SK-N-SH treated with all-trans-retinoic acid at 6 μM for 48 hours (cell line): ENCODE results near the gene PLTP.

Experiments used
- ATAC-seq: fragments of 200-7000 bp; cut with Tn5 transposase; 3 replicates; pipeline ENCODE4 v1.9.1; 2020; ENCODE audit warnings: mild to moderate bottlenecking, moderate library complexity
- ARNTL ChIP-seq: fragments of 450-650 bp; formaldehyde crosslinking; IDR thresholded peaks from 2 replicates; pipeline ENCODE4 v1.5.0; 2020; ENCODE audit warnings: low read depth, mild to moderate bottlenecking, moderate library complexity, borderline replicate concordance
- BACH2 ChIP-seq: fragments of 250-450 bp; sonication (Bioruptor Pico); IDR thresholded peaks from 2 replicates; pipeline ENCODE4 v1.9.0; 2021; ENCODE audit warnings: mild to moderate bottlenecking, borderline replicate concordance
- CSDC2 ChIP-seq: fragments of 250-450 bp; sonication (Bioruptor Pico); IDR thresholded peaks from 2 replicates; pipeline ENCODE4 v1.5.0; 2020; ENCODE audit warnings: mild to moderate bottlenecking, moderate library complexity
- GLIS3 ChIP-seq: fragments of 250-450 bp; sonication (Bioruptor Pico); IDR thresholded peaks from 2 replicates; pipeline ENCODE4 v1.5.0; 2020; ENCODE audit warnings: mild to moderate bottlenecking, moderate library complexity
- ISL1 ChIP-seq: fragments of 250-450 bp; sonication (Bioruptor Pico); IDR thresholded peaks from 2 replicates; pipeline ENCODE4 v2.1.2; 2022; ENCODE audit warnings: mild to moderate bottlenecking, moderate library complexity
- PPARA ChIP-seq: fragments of 250-450 bp; sonication (Bioruptor Pico); IDR thresholded peaks from 2 replicates; pipeline ENCODE4 v1.5.0; 2020; ENCODE audit warnings: mild to moderate bottlenecking, borderline replicate concordance
- RARB ChIP-seq: fragments of 250-450 bp; sonication (Bioruptor Pico); IDR thresholded peaks from 2 replicates; pipeline ENCODE4 v1.8.0; 2021; ENCODE audit warnings: mild to moderate bottlenecking, moderate library complexity
- SNAI2 ChIP-seq: fragments of 250-450 bp; sonication (Bioruptor Pico); IDR thresholded peaks from 2 replicates; pipeline ENCODE4 v1.5.0; 2020; ENCODE audit warnings: mild to moderate bottlenecking, moderate library complexity
- TOX ChIP-seq: fragments of 250-450 bp; sonication (Bioruptor Pico); IDR thresholded peaks from 2 replicates; pipeline ENCODE4 v1.8.0; 2021; ENCODE audit warnings: mild to moderate bottlenecking, moderate library complexity, borderline replicate concordance
- ZC3H10 ChIP-seq: fragments of 250-450 bp; sonication (Bioruptor Pico); IDR thresholded peaks from 2 replicates; pipeline ENCODE4 v1.5.1; 2021; ENCODE audit warnings: mild to moderate bottlenecking, moderate library complexity
- ZFP3 ChIP-seq: fragments of 250-450 bp; sonication (Bioruptor Pico); IDR thresholded peaks from 2 replicates; pipeline ENCODE4 v1.5.0; 2020; ENCODE audit warnings: mild to moderate bottlenecking, moderate library complexity
- ZFP30 ChIP-seq: fragments of 450-650 bp; formaldehyde crosslinking; IDR thresholded peaks from 2 replicates; pipeline ENCODE4 v1.5.0; 2022; ENCODE audit warnings: mild to moderate bottlenecking, moderate library complexity
- ZNF565 ChIP-seq: fragments of 450-650 bp; formaldehyde crosslinking; conservative IDR thresholded peaks from 2 replicates; pipeline ENCODE4 v1.5.0; 2020; ENCODE audit warnings: low read depth, mild to moderate bottlenecking, moderate library complexity
- ZNF70 ChIP-seq: fragments of 450-650 bp; formaldehyde crosslinking; IDR thresholded peaks from 2 replicates; pipeline ENCODE4 v1.5.0; 2020; ENCODE audit warnings: mild to moderate bottlenecking, moderate library complexity
- TF ChIP-seq, protein P1 (sequence below): fragments of 250-450 bp; sonication (Bioruptor Pico); IDR thresholded peaks from 2 replicates; pipeline ENCODE4 v1.5.1; 2020; ENCODE audit warnings: low read depth, mild to moderate bottlenecking, moderate library complexity
- TF ChIP-seq, protein P2 (sequence below): fragments of 250-450 bp; sonication (Bioruptor Pico); IDR thresholded peaks from 2 replicates; pipeline ENCODE4 v1.5.1; 2021; ENCODE audit warnings: mild to moderate bottlenecking, moderate library complexity
- TF ChIP-seq, protein P3 (sequence below): fragments of 250-450 bp; sonication (Bioruptor Pico); IDR thresholded peaks from 2 replicates; pipeline ENCODE4 v1.5.0; 2020; ENCODE audit warnings: mild to moderate bottlenecking, moderate library complexity
- TF ChIP-seq, protein P4 (sequence below): fragments of 250-450 bp; sonication (Bioruptor Pico); IDR thresholded peaks from 2 replicates; pipeline ENCODE4 v1.8.0; 2021; ENCODE audit warnings: low read depth, mild to moderate bottlenecking, moderate library complexity, borderline replicate concordance
- TF ChIP-seq, protein P5 (sequence below): fragments of 250-450 bp; sonication (Bioruptor Pico); IDR thresholded peaks from 2 replicates; pipeline ENCODE4 v1.8.0; 2020; ENCODE audit warnings: mild to moderate bottlenecking, moderate library complexity, borderline replicate concordance

The PLTP gene

DNA sequence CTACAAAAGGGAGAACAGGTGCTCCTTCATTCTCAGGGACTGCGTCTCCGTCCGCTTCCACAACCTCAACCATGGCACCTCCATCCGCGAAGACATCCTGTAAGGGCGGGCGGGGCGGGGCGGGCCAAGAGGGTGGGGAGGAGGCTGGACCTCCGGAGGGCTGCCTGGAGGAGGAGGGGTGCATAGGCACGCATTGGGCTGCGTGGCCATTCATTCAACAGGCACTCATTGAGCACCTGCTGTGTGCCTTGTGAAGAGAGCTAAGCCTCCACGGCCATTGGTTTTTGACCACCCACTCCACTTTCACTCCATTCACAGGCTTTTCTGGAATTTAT is 54.1 kb downstream of the PLTP start:
- peak; percentile 33 for ATAC-seq
- TF ChIP-seq, protein P1, sequence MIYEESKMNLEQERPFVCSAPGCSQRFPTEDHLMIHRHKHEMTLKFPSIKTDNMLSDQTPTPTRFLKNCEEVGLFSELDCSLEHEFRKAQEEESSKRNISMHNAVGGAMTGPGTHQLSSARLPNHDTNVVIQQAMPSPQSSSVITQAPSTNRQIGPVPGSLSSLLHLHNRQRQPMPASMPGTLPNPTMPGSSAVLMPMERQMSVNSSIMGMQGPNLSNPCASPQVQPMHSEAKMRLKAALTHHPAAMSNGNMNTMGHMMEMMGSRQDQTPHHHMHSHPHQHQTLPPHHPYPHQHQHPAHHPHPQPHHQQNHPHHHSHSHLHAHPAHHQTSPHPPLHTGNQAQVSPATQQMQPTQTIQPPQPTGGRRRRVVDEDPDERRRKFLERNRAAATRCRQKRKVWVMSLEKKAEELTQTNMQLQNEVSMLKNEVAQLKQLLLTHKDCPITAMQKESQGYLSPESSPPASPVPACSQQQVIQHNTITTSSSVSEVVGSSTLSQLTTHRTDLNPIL (CRISPR knock-in tag): no peak
- TF ChIP-seq TOX (CRISPR knock-in tag): no peak
- no peak for TF ChIP-seq ZFP30 (CRISPR knock-in tag)
- TF ChIP-seq ZFP3 (CRISPR knock-in tag): no peak
- no peak for TF ChIP-seq ISL1
- no peak for TF ChIP-seq ZNF70 (CRISPR knock-in tag)
- TF ChIP-seq GLIS3 (CRISPR knock-in tag): no peak
- TF ChIP-seq ZNF565 (CRISPR knock-in tag): no peak
- TF ChIP-seq, protein P2, sequence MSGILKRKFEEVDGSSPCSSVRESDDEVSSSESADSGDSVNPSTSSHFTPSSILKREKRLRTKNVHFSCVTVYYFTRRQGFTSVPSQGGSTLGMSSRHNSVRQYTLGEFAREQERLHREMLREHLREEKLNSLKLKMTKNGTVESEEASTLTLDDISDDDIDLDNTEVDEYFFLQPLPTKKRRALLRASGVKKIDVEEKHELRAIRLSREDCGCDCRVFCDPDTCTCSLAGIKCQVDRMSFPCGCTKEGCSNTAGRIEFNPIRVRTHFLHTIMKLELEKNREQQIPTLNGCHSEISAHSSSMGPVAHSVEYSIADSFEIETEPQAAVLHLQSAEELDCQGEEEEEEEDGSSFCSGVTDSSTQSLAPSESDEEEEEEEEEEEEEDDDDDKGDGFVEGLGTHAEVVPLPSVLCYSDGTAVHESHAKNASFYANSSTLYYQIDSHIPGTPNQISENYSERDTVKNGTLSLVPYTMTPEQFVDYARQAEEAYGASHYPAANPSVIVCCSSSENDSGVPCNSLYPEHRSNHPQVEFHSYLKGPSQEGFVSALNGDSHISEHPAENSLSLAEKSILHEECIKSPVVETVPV (CRISPR knock-in tag): no peak
- TF ChIP-seq, protein P3, sequence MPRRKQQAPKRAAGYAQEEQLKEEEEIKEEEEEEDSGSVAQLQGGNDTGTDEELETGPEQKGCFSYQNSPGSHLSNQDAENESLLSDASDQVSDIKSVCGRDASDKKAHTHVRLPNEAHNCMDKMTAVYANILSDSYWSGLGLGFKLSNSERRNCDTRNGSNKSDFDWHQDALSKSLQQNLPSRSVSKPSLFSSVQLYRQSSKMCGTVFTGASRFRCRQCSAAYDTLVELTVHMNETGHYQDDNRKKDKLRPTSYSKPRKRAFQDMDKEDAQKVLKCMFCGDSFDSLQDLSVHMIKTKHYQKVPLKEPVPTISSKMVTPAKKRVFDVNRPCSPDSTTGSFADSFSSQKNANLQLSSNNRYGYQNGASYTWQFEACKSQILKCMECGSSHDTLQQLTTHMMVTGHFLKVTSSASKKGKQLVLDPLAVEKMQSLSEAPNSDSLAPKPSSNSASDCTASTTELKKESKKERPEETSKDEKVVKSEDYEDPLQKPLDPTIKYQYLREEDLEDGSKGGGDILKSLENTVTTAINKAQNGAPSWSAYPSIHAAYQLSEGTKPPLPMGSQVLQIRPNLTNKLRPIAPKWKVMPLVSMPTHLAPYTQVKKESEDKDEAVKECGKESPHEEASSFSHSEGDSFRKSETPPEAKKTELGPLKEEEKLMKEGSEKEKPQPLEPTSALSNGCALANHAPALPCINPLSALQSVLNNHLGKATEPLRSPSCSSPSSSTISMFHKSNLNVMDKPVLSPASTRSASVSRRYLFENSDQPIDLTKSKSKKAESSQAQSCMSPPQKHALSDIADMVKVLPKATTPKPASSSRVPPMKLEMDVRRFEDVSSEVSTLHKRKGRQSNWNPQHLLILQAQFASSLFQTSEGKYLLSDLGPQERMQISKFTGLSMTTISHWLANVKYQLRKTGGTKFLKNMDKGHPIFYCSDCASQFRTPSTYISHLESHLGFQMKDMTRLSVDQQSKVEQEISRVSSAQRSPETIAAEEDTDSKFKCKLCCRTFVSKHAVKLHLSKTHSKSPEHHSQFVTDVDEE (CRISPR knock-in tag): no peak

DNA sequence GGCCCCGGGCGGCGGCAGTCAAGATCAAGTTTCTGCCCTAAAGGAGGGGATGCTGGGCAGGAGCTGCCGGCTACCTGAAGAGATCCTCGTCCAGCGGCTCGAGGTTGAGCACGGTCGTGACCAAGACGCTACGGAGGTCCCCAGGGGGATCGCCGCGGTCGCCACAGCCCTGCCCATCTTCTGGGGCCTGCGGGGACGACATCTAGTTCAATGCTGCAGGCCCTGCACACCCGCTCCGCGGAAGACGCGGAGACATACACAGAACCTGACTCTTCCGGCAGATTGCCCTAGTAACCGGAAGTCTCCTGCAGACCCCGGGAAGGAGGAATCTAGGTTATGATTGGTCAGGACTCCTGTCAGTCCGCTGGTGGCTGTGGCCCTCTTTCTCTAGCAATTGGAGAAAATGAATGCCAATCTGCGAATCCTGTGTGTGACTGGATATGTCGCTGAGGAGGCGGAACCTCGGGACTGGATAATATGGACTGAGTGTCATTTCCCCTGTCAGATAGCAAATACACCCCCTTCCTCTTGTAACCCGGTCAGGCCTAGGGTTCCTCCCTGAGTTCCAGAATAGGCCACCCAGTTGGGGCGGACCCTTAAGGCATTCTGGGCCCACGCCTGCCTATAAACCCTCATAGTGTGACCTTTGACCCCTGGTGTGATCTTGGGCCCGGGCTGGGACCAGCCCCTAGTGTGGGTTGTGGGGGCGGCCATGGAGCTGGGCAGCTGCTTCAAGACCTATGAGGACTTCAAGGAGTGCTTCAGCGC is 54.7 kb downstream of the PLTP start, which contains the start of the genes ACOT8 and ZSWIM3:
TSS of gene ACOT8 (minus strand) at position 279 of the 768 bp plus-strand sequence. CDS start at position 202, 77 bp downstream.
TSS of gene ZSWIM3 (plus strand) at position 501 of the 768 bp plus-strand sequence. CDS start at position 713, 212 bp downstream.
- peak; percentile 99 for ATAC-seq
- TF ChIP-seq BACH2 (no peak), CSDC2 (CRISPR knock-in tag) (no peak), GLIS3 (CRISPR knock-in tag) (no peak), TOX (CRISPR knock-in tag) (no peak), ZC3H10 (no peak), RARB (no peak), ZNF70 (CRISPR knock-in tag) (no peak), ISL1 (no peak), PPARA (CRISPR knock-in tag) (no peak), SNAI2 (CRISPR knock-in tag) (no peak), ZFP30 (CRISPR knock-in tag) (no peak), ARNTL (CRISPR knock-in tag) (no peak)
- TF ChIP-seq, protein P4, sequence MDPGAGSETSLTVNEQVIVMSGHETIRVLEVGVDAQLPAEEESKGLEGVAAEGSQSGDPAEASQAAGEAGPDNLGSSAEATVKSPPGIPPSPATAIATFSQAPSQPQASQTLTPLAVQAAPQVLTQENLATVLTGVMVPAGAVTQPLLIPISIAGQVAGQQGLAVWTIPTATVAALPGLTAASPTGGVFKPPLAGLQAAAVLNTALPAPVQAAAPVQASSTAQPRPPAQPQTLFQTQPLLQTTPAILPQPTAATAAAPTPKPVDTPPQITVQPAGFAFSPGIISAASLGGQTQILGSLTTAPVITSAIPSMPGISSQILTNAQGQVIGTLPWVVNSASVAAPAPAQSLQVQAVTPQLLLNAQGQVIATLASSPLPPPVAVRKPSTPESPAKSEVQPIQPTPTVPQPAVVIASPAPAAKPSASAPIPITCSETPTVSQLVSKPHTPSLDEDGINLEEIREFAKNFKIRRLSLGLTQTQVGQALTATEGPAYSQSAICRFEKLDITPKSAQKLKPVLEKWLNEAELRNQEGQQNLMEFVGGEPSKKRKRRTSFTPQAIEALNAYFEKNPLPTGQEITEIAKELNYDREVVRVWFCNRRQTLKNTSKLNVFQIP (CRISPR knock-in tag): no peak
- TF ChIP-seq, protein P5, sequence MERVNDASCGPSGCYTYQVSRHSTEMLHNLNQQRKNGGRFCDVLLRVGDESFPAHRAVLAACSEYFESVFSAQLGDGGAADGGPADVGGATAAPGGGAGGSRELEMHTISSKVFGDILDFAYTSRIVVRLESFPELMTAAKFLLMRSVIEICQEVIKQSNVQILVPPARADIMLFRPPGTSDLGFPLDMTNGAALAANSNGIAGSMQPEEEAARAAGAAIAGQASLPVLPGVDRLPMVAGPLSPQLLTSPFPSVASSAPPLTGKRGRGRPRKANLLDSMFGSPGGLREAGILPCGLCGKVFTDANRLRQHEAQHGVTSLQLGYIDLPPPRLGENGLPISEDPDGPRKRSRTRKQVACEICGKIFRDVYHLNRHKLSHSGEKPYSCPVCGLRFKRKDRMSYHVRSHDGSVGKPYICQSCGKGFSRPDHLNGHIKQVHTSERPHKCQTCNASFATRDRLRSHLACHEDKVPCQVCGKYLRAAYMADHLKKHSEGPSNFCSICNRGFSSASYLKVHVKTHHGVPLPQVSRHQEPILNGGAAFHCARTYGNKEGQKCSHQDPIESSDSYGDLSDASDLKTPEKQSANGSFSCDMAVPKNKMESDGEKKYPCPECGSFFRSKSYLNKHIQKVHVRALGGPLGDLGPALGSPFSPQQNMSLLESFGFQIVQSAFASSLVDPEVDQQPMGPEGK: no peak
- TF ChIP-seq, protein P1 (CRISPR knock-in tag): no peak
- TF ChIP-seq, protein P3 (CRISPR knock-in tag): no peak
- TF ChIP-seq, protein P2 (CRISPR knock-in tag): no peak
